NT2/D1 (cell line): ENCODE results near the gene FTO.

ENCODE experiments used
- SUZ12 ChIP-seq: IDR thresholded peaks from 2 replicates; pipeline ENCODE4 v1.6.1; 2011; ENCODE audit not compliant: insufficient read length, insufficient read depth; ENCODE audit errors: extremely low read depth
- YY1 ChIP-seq: IDR thresholded peaks from 2 replicates; pipeline ENCODE4 v1.6.1; 2011; ENCODE audit not compliant: insufficient read length, insufficient read depth
- ZNF274 ChIP-seq: IDR thresholded peaks from 2 replicates; pipeline ENCODE4 v1.6.1; 2011; ENCODE audit warnings: mild to moderate bottlenecking, low read depth, low read length

GRCh38 chr16:53836142-53836541, 132.2 kb downstream of the FTO start:
- TF ChIP-seq YY1 (no peak), ZNF274 (no peak), SUZ12 (no peak)
